ENCODE results near the gene PIGU.

DNA sequence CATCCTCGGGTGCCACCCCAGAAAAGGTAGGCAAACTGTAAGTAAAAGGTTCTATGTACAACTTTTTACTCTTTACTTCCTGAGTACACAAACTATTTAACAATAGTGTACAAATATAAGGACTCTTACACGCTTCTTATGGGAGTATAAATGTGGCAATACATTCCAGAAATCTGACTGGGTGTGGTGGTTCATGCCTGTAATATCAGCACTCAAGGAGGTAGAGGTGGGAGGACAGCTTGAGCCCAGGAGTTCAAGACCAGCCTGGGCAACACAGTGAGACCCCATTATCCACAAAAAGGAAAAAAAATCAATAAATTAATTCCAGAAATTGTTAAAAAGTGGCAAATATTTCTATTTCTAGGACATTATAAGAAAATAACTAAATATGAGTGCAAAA is 48.9 kb downstream of the PIGU start:
- TF ChIP-seq, protein P1, sequence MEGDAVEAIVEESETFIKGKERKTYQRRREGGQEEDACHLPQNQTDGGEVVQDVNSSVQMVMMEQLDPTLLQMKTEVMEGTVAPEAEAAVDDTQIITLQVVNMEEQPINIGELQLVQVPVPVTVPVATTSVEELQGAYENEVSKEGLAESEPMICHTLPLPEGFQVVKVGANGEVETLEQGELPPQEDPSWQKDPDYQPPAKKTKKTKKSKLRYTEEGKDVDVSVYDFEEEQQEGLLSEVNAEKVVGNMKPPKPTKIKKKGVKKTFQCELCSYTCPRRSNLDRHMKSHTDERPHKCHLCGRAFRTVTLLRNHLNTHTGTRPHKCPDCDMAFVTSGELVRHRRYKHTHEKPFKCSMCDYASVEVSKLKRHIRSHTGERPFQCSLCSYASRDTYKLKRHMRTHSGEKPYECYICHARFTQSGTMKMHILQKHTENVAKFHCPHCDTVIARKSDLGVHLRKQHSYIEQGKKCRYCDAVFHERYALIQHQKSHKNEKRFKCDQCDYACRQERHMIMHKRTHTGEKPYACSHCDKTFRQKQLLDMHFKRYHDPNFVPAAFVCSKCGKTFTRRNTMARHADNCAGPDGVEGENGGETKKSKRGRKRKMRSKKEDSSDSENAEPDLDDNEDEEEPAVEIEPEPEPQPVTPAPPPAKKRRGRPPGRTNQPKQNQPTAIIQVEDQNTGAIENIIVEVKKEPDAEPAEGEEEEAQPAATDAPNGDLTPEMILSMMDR (IDR thresholded peaks at IDR 0.05; ENCODE audit: low read depth, low read length, poor library complexity, severe bottlenecking), result no peak
- no peak for TF ChIP-seq EZH2phosphoT487 (IDR thresholded peaks at IDR 0.05; ENCODE audit: borderline replicate concordance, low read length)

All from DOHH2 (cell line).